HepG2 (cell line): ENCODE results near the gene CLASRP. TPM values are rescaled to one million over a fixed set of nuclear protein-coding genes. Genes with fewer than 3 reads are reported as not detected.

Experiments
- CBFB ChIP-seq: sonication (generic); formaldehyde crosslinking; IDR thresholded peaks from 2 replicates; pipeline ENCODE4 v1.4.0; 2020; ENCODE audit warnings: missing genetic modification reagents
- E2F2 ChIP-seq: sonication (generic); formaldehyde crosslinking; IDR thresholded peaks from 2 replicates; pipeline ENCODE4 v1.4.0; 2020; ENCODE audit warnings: missing genetic modification reagents, borderline replicate concordance
- FIP1L1 ChIP-seq: fragments of 200-400 bp; formaldehyde crosslinking; IDR thresholded peaks from 2 replicates; pipeline ENCODE4 v1.6.1; 2018; ENCODE audit warnings: low read depth, mild to moderate bottlenecking, low read length, moderate library complexity, borderline replicate concordance; ENCODE audit not compliant: insufficient read depth
- HOXA5 ChIP-seq: sonication (generic); formaldehyde crosslinking; IDR thresholded peaks from 2 replicates; pipeline ENCODE4 v1.4.0; 2020; ENCODE audit warnings: missing genetic modification reagents
- JUNB ChIP-seq: sonication (generic); formaldehyde crosslinking; IDR thresholded peaks from 2 replicates; pipeline ENCODE4 v1.8.0; 2022; ENCODE audit warnings: missing genetic modification reagents, mild to moderate bottlenecking, borderline replicate concordance
- POLR2AphosphoS5 ChIP-seq: IDR thresholded peaks from 2 replicates; pipeline ENCODE4 v1.6.1; 2012; ENCODE audit warnings: low read depth, low read length
- RARA ChIP-seq: IDR thresholded peaks from 2 replicates; pipeline ENCODE4 v1.6.1; 2016; ENCODE audit warnings: missing genetic modification reagents, missing compliant biosample characterization
- REL ChIP-seq: sonication (generic); formaldehyde crosslinking; conservative IDR thresholded peaks from 2 replicates; pipeline ENCODE4 v1.8.0; 2022; ENCODE audit warnings: mild to moderate bottlenecking, missing genetic modification reagents, moderate library complexity
- SKI ChIP-seq: fragments of 450-650 bp; IDR thresholded peaks from one replicate; pipeline ENCODE4 v1.6.1; 2018; ENCODE audit warnings: mild to moderate bottlenecking; ENCODE audit not compliant: partially characterized antibody
- TERF1 ChIP-seq: sonication (generic); formaldehyde crosslinking; IDR thresholded peaks from 2 replicates; pipeline ENCODE4 v1.8.0; 2022; ENCODE audit warnings: mild to moderate bottlenecking, missing genetic modification reagents, moderate library complexity
- XBP1 ChIP-seq: sonication (generic); formaldehyde crosslinking; IDR thresholded peaks from 2 replicates; pipeline ENCODE4 v1.5.0; 2020; ENCODE audit warnings: missing genetic modification reagents
- ZNF20 ChIP-seq: sonication (generic); formaldehyde crosslinking; IDR thresholded peaks from 2 replicates; pipeline ENCODE4 v1.4.0; 2020; ENCODE audit warnings: mild to moderate bottlenecking, moderate library complexity, missing genetic modification reagents
- ZNF530 ChIP-seq: sonication (generic); formaldehyde crosslinking; IDR thresholded peaks from 2 replicates; pipeline ENCODE4 v1.5.0; 2020; ENCODE audit warnings: low read depth, mild to moderate bottlenecking, missing genetic modification reagents
- ZNF768 ChIP-seq: sonication (generic); formaldehyde crosslinking; IDR thresholded peaks from 2 replicates; pipeline ENCODE4 v1.4.0; 2020; ENCODE audit warnings: missing genetic modification reagents
- ZSCAN9 ChIP-seq: IDR thresholded peaks from 2 replicates; pipeline ENCODE4 v1.6.1; 2016; ENCODE audit warnings: borderline replicate concordance
- polyA plus RNA-seq, 8 experiments: library from polyadenylated mRNA; depleted of rRNA in 3 of 8; stranded (reverse) in 7 of 8; unstranded in 1 of 8; fragments of >200 nt; fragmentation: Illumina TruSeq in 4 of 8; extraction: Trizol in 4 of 8; gene quantifications; 2 replicates each; pipeline versions ENCODE4 v1.2.1 to v1.2.3, GENCODE V29; 2011 to 2016; ENCODE audit warnings: low read depth in 4 of 8, missing spikeins in 1 of 8, mixed read lengths in 1 of 8; ENCODE audit not compliant: insufficient read depth in 1 of 8
- total RNA-seq, 5 experiments: library from RNA; depleted of rRNA; stranded (reverse); fragments of >200 nt; fragmentation: Illumina TruSeq; extraction: Trizol; gene quantifications; 2 replicates each; pipeline ENCODE4 v1.2.3, GENCODE V29; 2016; ENCODE audit warnings: low read depth in 1 of 5
- TF ChIP-seq, protein P1 (sequence below): sonication (generic); formaldehyde crosslinking; IDR thresholded peaks from 2 replicates; pipeline ENCODE4 v1.5.0; 2020; ENCODE audit warnings: mild to moderate bottlenecking, missing genetic modification reagents
- TF ChIP-seq, protein P2 (sequence below): sonication (generic); formaldehyde crosslinking; IDR thresholded peaks from 2 replicates; pipeline ENCODE4 v1.5.1; 2020; ENCODE audit warnings: mild to moderate bottlenecking, missing genetic modification reagents, moderate library complexity
- TF ChIP-seq, protein P3 (sequence below): sonication (generic); formaldehyde crosslinking; IDR thresholded peaks from 2 replicates; pipeline ENCODE4 v1.4.0; 2020; ENCODE audit warnings: missing genetic modification reagents

The CLASRP gene
- total and polyA plus RNA-seq, 2 of the 13 experiments (the other 11 are each of a cell fraction or from before 2014, with no cell fraction given): 32.0 to 51.4 TPM

DNA sequence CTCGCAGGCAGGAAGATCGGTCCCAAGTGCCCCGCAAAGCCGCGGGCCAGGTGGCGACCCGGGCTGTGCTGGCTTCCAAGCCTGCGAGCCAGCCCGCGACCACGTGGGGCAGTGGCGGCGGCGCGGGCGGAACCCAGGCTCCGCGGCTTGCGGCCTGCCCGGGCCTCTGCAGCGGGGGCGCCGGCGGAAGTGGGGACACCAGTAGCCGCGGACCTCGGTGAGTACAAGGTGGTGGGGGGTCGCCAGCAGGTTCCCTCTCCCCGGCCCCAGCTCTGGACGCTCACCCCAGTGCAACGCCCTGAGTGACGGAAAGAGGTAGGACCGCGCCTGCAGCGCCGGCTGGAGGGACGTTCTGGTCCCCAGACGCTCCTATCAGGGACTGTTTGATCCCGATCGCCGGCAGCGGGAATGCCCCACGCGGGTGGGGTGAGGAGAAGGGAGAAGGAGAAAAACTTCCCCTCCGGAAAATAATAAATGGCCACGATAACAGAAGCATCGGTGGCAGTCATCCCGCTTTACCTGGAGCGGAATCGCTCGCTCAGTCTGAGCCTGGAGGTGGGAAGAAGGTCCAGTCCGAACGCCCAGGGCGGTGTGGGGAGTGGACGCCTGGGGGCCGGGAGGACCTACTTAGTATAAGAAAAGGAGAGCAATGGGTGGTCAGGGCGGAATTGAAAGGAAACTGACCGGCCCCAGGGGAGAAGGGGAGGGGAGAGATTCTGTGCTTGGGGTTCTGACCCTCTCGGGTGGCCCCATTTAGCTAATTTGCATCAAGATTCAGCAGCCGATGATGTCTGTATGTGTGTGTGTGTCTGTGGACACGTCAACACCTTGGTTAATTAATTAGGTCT lies 40.4 kb downstream of the CLASRP start, which contains the start of gene GEMIN7 (continued):
- TF ChIP-seq, protein P1, sequence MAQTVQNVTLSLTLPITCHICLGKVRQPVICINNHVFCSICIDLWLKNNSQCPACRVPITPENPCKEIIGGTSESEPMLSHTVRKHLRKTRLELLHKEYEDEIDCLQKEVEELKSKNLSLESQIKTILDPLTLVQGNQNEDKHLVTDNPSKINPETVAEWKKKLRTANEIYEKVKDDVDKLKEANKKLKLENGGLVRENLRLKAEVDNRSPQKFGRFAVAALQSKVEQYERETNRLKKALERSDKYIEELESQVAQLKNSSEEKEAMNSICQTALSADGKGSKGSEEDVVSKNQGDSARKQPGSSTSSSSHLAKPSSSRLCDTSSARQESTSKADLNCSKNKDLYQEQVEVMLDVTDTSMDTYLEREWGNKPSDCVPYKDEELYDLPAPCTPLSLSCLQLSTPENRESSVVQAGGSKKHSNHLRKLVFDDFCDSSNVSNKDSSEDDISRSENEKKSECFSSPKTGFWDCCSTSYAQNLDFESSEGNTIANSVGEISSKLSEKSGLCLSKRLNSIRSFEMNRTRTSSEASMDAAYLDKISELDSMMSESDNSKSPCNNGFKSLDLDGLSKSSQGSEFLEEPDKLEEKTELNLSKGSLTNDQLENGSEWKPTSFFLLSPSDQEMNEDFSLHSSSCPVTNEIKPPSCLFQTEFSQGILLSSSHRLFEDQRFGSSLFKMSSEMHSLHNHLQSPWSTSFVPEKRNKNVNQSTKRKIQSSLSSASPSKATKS (CRISPR knock-in tag): peak; percentile 46; the same call in 1 of the 2 replicates
- TF ChIP-seq JUNB (CRISPR knock-in tag): peak; percentile 38
- peak; percentile 77 for TF ChIP-seq SKI
- TF ChIP-seq E2F2 (CRISPR knock-in tag): peak; percentile 58; the same call in 1 of the 2 replicates
- peak; percentile 86 for TF ChIP-seq ZNF768 (CRISPR knock-in tag)
- TF ChIP-seq FIP1L1: no peak
- TF ChIP-seq XBP1: 0 out of 2 replicates have a peak, but pooled peaks have one; percentile 22
- peak; percentile 71; the same call in 1 of the 2 replicates for TF ChIP-seq ZSCAN9 (CRISPR knock-in tag)
- TF ChIP-seq POLR2AphosphoS5: peak; percentile 82
- TF ChIP-seq RARA (CRISPR knock-in tag): peak; percentile 27; the same call in 1 of the 2 replicates
- TF ChIP-seq, protein P2, sequence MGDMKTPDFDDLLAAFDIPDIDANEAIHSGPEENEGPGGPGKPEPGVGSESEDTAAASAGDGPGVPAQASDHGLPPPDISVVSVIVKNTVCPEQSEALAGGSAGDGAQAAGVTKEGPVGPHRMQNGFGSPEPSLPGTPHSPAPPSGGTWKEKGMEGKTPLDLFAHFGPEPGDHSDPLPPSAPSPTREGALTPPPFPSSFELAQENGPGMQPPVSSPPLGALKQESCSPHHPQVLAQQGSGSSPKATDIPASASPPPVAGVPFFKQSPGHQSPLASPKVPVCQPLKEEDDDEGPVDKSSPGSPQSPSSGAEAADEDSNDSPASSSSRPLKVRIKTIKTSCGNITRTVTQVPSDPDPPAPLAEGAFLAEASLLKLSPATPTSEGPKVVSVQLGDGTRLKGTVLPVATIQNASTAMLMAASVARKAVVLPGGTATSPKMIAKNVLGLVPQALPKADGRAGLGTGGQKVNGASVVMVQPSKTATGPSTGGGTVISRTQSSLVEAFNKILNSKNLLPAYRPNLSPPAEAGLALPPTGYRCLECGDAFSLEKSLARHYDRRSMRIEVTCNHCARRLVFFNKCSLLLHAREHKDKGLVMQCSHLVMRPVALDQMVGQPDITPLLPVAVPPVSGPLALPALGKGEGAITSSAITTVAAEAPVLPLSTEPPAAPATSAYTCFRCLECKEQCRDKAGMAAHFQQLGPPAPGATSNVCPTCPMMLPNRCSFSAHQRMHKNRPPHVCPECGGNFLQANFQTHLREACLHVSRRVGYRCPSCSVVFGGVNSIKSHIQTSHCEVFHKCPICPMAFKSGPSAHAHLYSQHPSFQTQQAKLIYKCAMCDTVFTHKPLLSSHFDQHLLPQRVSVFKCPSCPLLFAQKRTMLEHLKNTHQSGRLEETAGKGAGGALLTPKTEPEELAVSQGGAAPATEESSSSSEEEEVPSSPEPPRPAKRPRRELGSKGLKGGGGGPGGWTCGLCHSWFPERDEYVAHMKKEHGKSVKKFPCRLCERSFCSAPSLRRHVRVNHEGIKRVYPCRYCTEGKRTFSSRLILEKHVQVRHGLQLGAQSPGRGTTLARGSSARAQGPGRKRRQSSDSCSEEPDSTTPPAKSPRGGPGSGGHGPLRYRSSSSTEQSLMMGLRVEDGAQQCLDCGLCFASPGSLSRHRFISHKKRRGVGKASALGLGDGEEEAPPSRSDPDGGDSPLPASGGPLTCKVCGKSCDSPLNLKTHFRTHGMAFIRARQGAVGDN (CRISPR knock-in tag): peak; percentile 98
- no peak for TF ChIP-seq ZNF20 (CRISPR knock-in tag)
- TF ChIP-seq TERF1 (CRISPR knock-in tag): 0 out of 2 replicates have a peak, but pooled peaks have one; percentile 28
- TF ChIP-seq, protein P3, sequence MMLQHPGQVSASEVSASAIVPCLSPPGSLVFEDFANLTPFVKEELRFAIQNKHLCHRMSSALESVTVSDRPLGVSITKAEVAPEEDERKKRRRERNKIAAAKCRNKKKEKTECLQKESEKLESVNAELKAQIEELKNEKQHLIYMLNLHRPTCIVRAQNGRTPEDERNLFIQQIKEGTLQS: peak; percentile 76
- no peak for TF ChIP-seq ZNF530
- peak; percentile 79; the same call in 1 of the 2 replicates for TF ChIP-seq CBFB (CRISPR knock-in tag)
- TF ChIP-seq HOXA5 (CRISPR knock-in tag): peak; percentile 85
- peak; percentile 48; the same call in 1 of the 2 replicates for TF ChIP-seq REL (CRISPR knock-in tag)
